Endothelial cell (in vitro differentiated cells): ENCODE measurements around the gene STING1. TPM values are rescaled to one million over a fixed set of nuclear protein-coding genes. Genes with fewer than 3 reads are reported as not detected.
"Not testable (repeated sequence)": the region's sequence is repeated elsewhere in the genome, so short reads cannot be mapped to it uniquely, and the experiment has no call there.

Experiments
- DNase-seq: peaks from one replicate; pipeline ENCODE4 v3.0.0; 2021; ENCODE audit warnings: low spot score
- H3K27ac Mint-ChIP-seq: one replicate; pipeline ENCODE4 v1.8.0; 2021; ENCODE audit warnings: mixed read lengths, inconsistent platforms; ENCODE audit not compliant: unreplicated experiment
- H3K27me3 Mint-ChIP-seq: one replicate; pipeline ENCODE4 v1.8.0; 2021; ENCODE audit warnings: mild to moderate bottlenecking, moderate library complexity, mixed read lengths, inconsistent platforms; ENCODE audit not compliant: unreplicated experiment
- H3K36me3 Mint-ChIP-seq: one replicate; pipeline ENCODE4 v1.8.0; 2021; ENCODE audit warnings: mild to moderate bottlenecking, low read depth, mixed read lengths, inconsistent platforms; ENCODE audit not compliant: unreplicated experiment
- H3K4me1 Mint-ChIP-seq: one replicate; pipeline ENCODE4 v1.8.0; 2021; ENCODE audit warnings: mild to moderate bottlenecking, mixed read lengths, inconsistent platforms; ENCODE audit not compliant: unreplicated experiment
- H3K4me3 Mint-ChIP-seq: one replicate; pipeline ENCODE4 v1.8.0; 2021; ENCODE audit warnings: mild to moderate bottlenecking, mixed read lengths, inconsistent platforms; ENCODE audit not compliant: unreplicated experiment
- H3K9me3 Mint-ChIP-seq: one replicate; pipeline ENCODE4 v1.8.0; 2021; ENCODE audit warnings: mixed read lengths, inconsistent platforms; ENCODE audit not compliant: unreplicated experiment
- total RNA-seq: library from RNA; stranded (reverse); fragmentation: NEBNext Ultra II Directional; extraction: Animal tissue kit (Norgen Biotek cat#: 25700); gene quantifications from one replicate; pipeline ENCODE4 v1.2.1, GENCODE V29; 2021; ENCODE audit not compliant: unreplicated experiment
- TF ChIP-seq, protein P1 (sequence below): fragments of 200-600 bp; sonication (generic); IDR thresholded peaks from one replicate; pipeline ENCODE4 v1.5.0; 2021; ENCODE audit warnings: antibody characterized with exemption; ENCODE audit not compliant: unreplicated experiment

Gene STING1
- total RNA-seq, 1 donor from 2014 or later, result 69.1 TPM

DNA sequence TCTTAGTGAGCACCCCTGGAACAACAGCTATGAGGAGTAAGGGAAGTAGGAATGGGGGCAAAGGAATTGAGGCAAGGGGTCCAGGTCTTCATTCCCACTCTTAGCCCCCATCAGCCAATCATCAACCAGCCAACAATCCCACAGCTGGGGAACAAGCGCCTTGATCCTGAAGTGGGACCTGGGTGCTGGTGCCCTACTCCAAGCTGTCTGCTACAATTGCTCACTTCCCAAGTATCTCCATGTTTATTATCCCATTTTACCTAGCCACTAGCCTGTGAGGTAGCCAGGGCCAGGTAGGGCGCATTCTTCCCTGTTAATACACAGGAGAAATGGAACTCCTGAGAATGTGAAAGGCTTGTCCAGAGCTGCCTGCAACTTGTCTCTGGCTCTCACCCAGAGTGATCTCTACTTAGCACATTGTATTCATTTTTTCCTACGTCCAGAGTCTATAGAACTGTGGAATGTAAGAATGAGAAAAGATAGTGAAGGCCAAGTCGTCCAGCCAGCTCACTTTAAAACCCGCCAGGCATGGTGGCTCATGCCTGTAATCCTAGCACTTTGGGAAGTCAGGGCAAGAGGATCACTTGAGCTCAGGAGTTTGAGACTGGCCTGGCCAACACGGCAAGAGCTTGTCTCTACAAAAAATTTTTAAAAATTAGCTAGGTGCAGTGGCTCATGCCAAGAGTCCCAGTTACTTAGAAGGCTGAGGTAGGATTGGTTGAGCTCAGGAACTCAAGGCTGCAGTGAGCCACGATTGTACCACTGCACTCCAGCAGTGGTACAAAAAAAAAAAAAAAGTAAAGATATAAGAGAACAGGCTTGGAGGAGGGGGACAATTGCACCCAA, 37.0 kb downstream of the STING1 start:
- TF ChIP-seq, protein P1, sequence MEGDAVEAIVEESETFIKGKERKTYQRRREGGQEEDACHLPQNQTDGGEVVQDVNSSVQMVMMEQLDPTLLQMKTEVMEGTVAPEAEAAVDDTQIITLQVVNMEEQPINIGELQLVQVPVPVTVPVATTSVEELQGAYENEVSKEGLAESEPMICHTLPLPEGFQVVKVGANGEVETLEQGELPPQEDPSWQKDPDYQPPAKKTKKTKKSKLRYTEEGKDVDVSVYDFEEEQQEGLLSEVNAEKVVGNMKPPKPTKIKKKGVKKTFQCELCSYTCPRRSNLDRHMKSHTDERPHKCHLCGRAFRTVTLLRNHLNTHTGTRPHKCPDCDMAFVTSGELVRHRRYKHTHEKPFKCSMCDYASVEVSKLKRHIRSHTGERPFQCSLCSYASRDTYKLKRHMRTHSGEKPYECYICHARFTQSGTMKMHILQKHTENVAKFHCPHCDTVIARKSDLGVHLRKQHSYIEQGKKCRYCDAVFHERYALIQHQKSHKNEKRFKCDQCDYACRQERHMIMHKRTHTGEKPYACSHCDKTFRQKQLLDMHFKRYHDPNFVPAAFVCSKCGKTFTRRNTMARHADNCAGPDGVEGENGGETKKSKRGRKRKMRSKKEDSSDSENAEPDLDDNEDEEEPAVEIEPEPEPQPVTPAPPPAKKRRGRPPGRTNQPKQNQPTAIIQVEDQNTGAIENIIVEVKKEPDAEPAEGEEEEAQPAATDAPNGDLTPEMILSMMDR, result no peak
- peaks cover 65% of the 10 kb centered on the region for H3K4me1 Mint-ChIP-seq
- peaks cover 39% of the 10 kb centered on the region for H3K36me3 Mint-ChIP-seq
- peaks cover 13% of the 10 kb centered on the region for H3K27me3 Mint-ChIP-seq
- H3K27ac Mint-ChIP-seq, result peak overlapping the region; percentile 83
- H3K4me3 Mint-ChIP-seq, result peak overlapping the region; percentile 45
- no peaks in the 10 kb centered on the region for H3K9me3 Mint-ChIP-seq
- no peak for DNase-seq

DNA sequence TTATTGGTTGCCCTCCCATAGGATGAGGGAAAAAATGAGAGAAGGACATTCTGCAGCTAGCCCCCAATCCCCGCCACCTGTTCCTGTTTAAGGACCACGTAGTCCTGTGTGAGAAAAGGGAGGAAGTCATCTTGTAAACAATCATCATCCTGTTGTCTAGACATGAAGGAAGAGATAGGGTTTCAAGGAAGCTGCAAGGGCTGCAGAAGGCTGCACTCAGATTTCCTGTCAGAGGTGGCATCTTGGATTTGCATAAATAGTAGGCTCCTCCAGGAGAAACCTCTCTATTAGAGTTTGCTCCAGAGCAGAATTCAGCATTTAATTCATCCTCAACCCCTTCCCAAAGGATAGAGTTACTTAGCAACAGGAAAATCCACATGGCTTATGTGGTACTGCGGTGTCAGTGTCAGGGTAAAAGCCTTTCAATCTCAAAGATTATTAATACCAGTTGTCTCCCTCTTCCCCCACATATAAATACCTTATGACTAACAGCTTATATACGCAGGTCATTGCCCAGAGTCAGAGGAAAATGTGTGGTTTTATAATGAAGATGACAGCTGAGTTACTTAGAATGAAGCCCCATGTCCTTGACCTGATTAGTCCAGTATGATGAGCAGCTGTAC, 38.6 kb downstream of the STING1 start:
- TF ChIP-seq, protein P1, result no peak
- H3K27ac Mint-ChIP-seq, result peak overlapping the region; percentile 97

DNA sequence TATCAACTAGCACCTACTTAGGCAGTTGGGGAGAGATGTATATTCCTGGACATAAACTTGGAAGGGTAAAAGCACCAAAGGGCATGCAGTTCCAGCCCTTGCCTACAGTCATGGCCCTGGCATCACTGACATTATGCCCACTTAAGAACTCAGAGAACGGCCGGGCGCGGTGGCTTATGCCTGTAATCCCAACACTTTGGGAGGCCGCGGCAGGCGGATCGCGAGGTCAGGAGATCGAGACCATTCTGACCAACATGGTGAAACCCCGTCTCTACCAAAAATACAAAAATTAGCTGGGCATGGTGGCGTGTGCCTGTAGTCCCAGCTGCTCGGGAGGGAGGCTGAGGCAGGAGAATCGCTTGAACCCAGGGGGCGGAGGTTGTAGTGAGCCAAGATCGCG, 42.1 kb downstream of the STING1 start:
- not testable (repeated sequence) for H3K9me3 Mint-ChIP-seq, H3K27me3 Mint-ChIP-seq, DNase-seq
- H3K36me3 Mint-ChIP-seq, result peaks cover 25% of the 10 kb centered on the region
- H3K4me1 Mint-ChIP-seq, result peaks cover 54% of the 10 kb centered on the region
- H3K4me3 Mint-ChIP-seq, result peak overlapping the region; percentile 94
- H3K27ac Mint-ChIP-seq, result peak overlapping the region; percentile 90

More for the DNA sequence above, 38.6 kb downstream of the STING1 start:
- Mint-ChIP-seq H3K4me1 (peaks cover 74% of the 10 kb centered on the region), H3K4me3 (peak overlapping the region; percentile 4), H3K36me3 (peaks cover 40% of the 10 kb centered on the region), H3K27me3 (peaks cover 18% of the 10 kb centered on the region), H3K9me3 (no peaks in the 10 kb centered on the region)
- peak; percentile 31 for DNase-seq

DNA sequence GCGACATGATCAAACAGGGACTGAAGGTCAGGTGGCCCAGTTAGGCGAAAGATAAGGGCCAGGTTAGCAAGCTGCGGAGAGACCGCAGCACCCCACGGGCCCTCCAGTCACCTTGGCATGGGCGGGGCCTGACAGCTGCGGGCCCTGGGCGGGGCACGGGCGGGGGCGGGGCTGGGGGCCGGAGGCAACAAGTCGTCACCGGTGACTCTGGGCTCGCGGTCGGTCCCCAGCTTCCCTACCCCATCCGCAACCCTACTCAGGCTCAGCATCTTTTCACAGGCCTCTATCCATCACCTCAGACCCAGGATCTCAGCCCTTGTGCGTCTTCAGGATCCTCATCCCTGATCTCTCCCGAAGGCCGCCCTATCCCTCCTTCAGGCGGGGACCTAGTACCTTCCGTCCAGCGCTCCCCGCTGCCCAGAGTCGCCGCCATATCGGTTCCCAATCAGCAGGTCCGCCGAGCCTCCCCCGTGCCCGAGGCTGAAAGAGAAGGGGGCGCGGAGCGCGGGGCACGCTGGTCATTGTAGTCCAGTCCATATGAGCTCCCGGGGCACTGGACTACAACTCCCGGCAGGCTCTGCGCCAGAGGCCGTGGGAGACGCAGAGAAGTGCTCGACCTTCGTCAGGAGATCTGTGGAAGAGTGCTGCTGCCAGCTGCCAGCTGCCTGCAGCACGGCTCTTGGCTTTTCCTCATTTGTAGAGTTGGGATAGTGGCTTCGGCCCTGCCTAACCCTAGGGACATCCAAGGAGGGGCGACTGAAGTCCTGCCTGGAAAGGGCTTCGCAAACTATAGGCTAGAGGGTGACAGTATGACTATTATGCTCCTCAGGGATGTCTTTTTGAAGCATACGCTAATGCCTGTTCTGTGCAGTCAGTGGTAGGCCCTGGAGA, 43.3 kb downstream of the STING1 start, which contains the start of gene DNAJC18:
Gene DNAJC18, minus strand, starts transcription at position 513 of the 891 bp plus-strand sequence. Its CDS starts 80 bp downstream, at position 433.
- DNase-seq, result peak; percentile 87
- TF ChIP-seq, protein P1, result no peak

DNA sequence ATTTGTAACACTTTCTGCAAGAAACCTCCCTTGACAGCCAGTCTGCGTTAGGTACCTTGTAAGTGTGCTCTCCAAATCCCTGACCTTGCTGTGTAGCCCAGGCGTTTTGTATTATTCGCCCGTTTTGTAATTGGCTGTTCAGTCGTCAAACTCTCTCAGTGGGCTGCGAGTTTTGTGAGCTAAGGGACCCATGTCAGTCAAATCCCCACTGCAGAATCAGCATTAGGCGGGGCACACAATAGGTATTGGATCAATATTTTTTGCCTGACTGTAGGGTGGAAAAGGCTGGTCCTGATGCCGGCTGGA, 43.9 kb downstream of the STING1 start:
- DNase-seq, result no peak
- peak overlapping the region; percentile 80 for H3K4me3 Mint-ChIP-seq
- H3K36me3 Mint-ChIP-seq, result peaks cover 31% of the 10 kb centered on the region
- H3K4me1 Mint-ChIP-seq, result peaks cover 42% of the 10 kb centered on the region
- H3K9me3 Mint-ChIP-seq, result no peaks in the 10 kb centered on the region
- TF ChIP-seq, protein P1, result no peak
- H3K27me3 Mint-ChIP-seq, result peaks cover 9% of the 10 kb centered on the region
- H3K27ac Mint-ChIP-seq, result peak overlapping the region; percentile 65

More for the DNA sequence above, 43.3 kb downstream of the STING1 start, which contains the start of gene DNAJC18:
- Mint-ChIP-seq H3K27me3 (peaks cover 9% of the 10 kb centered on the region), H3K4me3 (peak within 1 kb of the TSS; percentile 94), H3K27ac (peak within 1 kb of the TSS; percentile 90), H3K9me3 (no peaks in the 10 kb centered on the region), H3K4me1 (peaks cover 48% of the 10 kb centered on the region), H3K36me3 (peaks cover 31% of the 10 kb centered on the region)
